Panc1 (cell line): ENCODE results near the gene LDLRAP1. TPM values are rescaled to one million over a fixed set of nuclear protein-coding genes. Genes with fewer than 3 reads are reported as not detected.

Source experiments
- ATAC-seq: fragments of 200-7000 bp; cut with Tn5 transposase; 2 replicates; pipeline ENCODE4 v1.9.1; 2020; ENCODE audit warnings: mild to moderate bottlenecking, moderate library complexity
- BruUV-seq: library from RNA; stranded (reverse); fragments of 400-500 nt; replicated peaks from 2 replicates; lab custom pipeline; 2021; lab: Mats Ljungman, UMichigan
- CTCF ChIA-PET: fragments of 300-600 bp; sonication (Branson Sonifier 250); formaldehyde crosslinking; loops from one replicate; lab custom pipeline; 2022; ENCODE audit warnings: antibody characterized with exemption; lab: Charles Lee
- POLR2A ChIA-PET: fragments of 300-600 bp; sonication (Branson Sonifier 250); formaldehyde crosslinking; loops from one replicate; lab custom pipeline; 2022; ENCODE audit warnings: antibody characterized with exemption; lab: Charles Lee
- DNase-seq: peaks from one replicate; pipeline ENCODE4 v3.0.0-alpha.2; 2010; ENCODE audit warnings: low read depth, low spot score
- H3K27ac ChIP-seq: 2 replicates; pipeline ENCODE4 v1.5.1; 2011; ENCODE audit warnings: mild to moderate bottlenecking, low read length, inconsistent platforms
- H3K27me3 ChIP-seq: fragments of 200-500 bp; sonication (Bioruptor generic); 2 replicates; pipeline ENCODE4 v1.6.0; 2014; ENCODE audit warnings: low read length, inconsistent platforms; ENCODE audit not compliant: control insufficient read depth, insufficient read depth
- H3K36me3 ChIP-seq: fragments of 200-500 bp; sonication (Bioruptor generic); 2 replicates; pipeline ENCODE4 v1.5.1; 2014; ENCODE audit warnings: inconsistent platforms, mild to moderate bottlenecking, low read length, moderate library complexity; ENCODE audit not compliant: control insufficient read depth, insufficient read depth
- H3K4me1 ChIP-seq: 2 replicates; pipeline ENCODE4 v1.5.1; 2011; ENCODE audit warnings: inconsistent platforms, mild to moderate bottlenecking, low read length, moderate library complexity; ENCODE audit not compliant: control insufficient read depth, insufficient read depth
- H3K4me3 ChIP-seq, 2 experiments: 2 replicates each; pipeline ENCODE4 v1.5.1; 2011 to 2012; ENCODE audit warnings: low read depth in 2 of 2, low read length in 2 of 2, mild to moderate bottlenecking in 2 of 2, inconsistent platforms in 1 of 2, moderate library complexity in 1 of 2
- H3K9me3 ChIP-seq: fragments of 200-500 bp; sonication (Bioruptor generic); 2 replicates; pipeline ENCODE4 v1.5.1; 2014; ENCODE audit warnings: low read depth, mild to moderate bottlenecking, inconsistent platforms, low read length, moderate library complexity; ENCODE audit not compliant: control insufficient read depth, insufficient read depth
- POLR2AphosphoS5 ChIP-seq: IDR thresholded peaks from 2 replicates; pipeline ENCODE4 v1.6.1; 2012; ENCODE audit warnings: mild to moderate bottlenecking, low read depth, low read length, moderate library complexity
- SIN3A ChIP-seq: IDR thresholded peaks from 2 replicates; pipeline ENCODE4 v1.6.1; 2012; ENCODE audit warnings: low read depth, mild to moderate bottlenecking, low read length, moderate library complexity, borderline replicate concordance; ENCODE audit not compliant: insufficient read depth
- TCF7L2 ChIP-seq: IDR thresholded peaks from 2 replicates; pipeline ENCODE4 v1.6.1; 2011; ENCODE audit warnings: mild to moderate bottlenecking, low read depth, low read length, inconsistent platforms
- in situ Hi-C: cut with HindIII; loops from 2 replicates; pipeline ENCODE4 v1.10.0; 2016; ENCODE audit warnings: low sequenced_read_pairs, low pct_unique_long_range_greater_than_20kb
- intact Hi-C: fragments of 100-400 bp; cut with micrococcal nuclease; formaldehyde crosslinking; loops from one replicate; pipeline ENCODE4 v1.10.0; 2022; ENCODE audit not compliant: unreplicated experiment
- total RNA-seq: library from RNA; stranded (reverse); gene quantifications from one replicate; pipeline ENCODE4 v1.2.1, GENCODE V29; 2021; ENCODE audit not compliant: unreplicated experiment
- TF ChIP-seq, protein P1 (sequence below): fragments of 450-650 bp; IDR thresholded peaks from 2 replicates; pipeline ENCODE4 v1.5.1; 2017; ENCODE audit warnings: mild to moderate bottlenecking
- TF ChIP-seq, protein P2 (sequence below), 2 experiments: IDR thresholded peaks; 2 replicates each; pipeline ENCODE4 v1.6.1; 2011 to 2012; ENCODE audit warnings: low read depth in 2 of 2, control low read depth in 1 of 2, low read length in 1 of 2, mild to moderate bottlenecking in 1 of 2, moderate library complexity in 1 of 2; ENCODE audit not compliant: insufficient read depth in 1 of 2

Gene LDLRAP1
- total RNA-seq, 1 experiment from 2014 or later = 23.1 TPM

DNA sequence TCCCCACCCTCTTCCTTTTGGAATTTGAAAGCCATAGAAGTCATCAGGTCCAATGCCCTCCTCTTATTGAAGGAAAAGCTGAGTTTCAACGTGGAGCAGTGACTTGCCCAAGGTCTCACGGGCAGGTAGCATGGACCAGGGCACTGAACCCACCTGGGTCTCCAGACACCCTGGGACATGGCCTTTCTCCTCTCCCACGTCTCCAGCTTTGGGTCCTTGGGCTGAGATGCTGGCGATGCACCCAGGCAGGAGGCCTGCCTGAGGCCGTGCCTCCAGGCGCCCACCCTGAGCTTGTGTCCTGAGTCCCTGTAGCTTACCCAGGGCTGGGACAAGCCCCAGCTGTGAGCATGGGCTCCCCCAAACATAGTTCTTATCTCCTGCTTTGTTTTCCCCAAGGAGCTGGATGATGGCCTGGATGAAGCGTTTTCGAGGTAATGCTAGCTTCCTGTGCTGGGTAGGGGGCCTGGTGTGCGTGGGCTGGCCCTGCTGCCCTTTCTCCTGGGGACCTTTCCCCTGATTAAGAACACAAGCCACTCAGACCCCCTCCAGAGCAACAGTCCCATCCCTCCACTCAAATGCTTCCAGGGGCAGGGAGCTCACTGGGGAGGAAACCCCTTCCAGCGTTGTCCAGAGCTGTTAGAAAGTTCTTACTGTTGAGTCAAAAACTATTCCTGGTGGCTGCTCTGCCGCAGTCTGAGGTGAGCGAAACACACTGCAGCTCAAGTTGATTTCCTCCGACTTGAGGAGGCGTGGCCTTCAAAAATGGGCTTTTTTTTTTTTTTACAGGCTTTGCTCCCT lies 21.6 kb downstream of the LDLRAP1 start:
- H3K4me1 ChIP-seq = peaks cover 14% of the 10 kb centered on the region
- POLR2A ChIA-PET = no interaction called here
- H3K9me3 ChIP-seq = no peaks in the 10 kb centered on the region
- no peak overlapping the region for H3K27ac ChIP-seq
- no TSS peak for BruUV-seq
- DNase-seq (no peak), ATAC-seq (no peak)
- no peaks in the 10 kb centered on the region for H3K27me3 ChIP-seq
- no peak overlapping the region for H3K4me3 ChIP-seq
- no peaks in the 10 kb centered on the region for H3K36me3 ChIP-seq
- intact Hi-C loops (no loop called here), in situ Hi-C loops (no loop called here)
- CTCF ChIA-PET = interaction anchor here (0.6 kb wide), 2 partner anchors 20 to 103 kb away, joined by 3 to 6 read pairs; no protein-coding TSS in a partner anchor
- TF ChIP-seq, protein P1, sequence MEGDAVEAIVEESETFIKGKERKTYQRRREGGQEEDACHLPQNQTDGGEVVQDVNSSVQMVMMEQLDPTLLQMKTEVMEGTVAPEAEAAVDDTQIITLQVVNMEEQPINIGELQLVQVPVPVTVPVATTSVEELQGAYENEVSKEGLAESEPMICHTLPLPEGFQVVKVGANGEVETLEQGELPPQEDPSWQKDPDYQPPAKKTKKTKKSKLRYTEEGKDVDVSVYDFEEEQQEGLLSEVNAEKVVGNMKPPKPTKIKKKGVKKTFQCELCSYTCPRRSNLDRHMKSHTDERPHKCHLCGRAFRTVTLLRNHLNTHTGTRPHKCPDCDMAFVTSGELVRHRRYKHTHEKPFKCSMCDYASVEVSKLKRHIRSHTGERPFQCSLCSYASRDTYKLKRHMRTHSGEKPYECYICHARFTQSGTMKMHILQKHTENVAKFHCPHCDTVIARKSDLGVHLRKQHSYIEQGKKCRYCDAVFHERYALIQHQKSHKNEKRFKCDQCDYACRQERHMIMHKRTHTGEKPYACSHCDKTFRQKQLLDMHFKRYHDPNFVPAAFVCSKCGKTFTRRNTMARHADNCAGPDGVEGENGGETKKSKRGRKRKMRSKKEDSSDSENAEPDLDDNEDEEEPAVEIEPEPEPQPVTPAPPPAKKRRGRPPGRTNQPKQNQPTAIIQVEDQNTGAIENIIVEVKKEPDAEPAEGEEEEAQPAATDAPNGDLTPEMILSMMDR = no peak
- TF ChIP-seq, protein P2, sequence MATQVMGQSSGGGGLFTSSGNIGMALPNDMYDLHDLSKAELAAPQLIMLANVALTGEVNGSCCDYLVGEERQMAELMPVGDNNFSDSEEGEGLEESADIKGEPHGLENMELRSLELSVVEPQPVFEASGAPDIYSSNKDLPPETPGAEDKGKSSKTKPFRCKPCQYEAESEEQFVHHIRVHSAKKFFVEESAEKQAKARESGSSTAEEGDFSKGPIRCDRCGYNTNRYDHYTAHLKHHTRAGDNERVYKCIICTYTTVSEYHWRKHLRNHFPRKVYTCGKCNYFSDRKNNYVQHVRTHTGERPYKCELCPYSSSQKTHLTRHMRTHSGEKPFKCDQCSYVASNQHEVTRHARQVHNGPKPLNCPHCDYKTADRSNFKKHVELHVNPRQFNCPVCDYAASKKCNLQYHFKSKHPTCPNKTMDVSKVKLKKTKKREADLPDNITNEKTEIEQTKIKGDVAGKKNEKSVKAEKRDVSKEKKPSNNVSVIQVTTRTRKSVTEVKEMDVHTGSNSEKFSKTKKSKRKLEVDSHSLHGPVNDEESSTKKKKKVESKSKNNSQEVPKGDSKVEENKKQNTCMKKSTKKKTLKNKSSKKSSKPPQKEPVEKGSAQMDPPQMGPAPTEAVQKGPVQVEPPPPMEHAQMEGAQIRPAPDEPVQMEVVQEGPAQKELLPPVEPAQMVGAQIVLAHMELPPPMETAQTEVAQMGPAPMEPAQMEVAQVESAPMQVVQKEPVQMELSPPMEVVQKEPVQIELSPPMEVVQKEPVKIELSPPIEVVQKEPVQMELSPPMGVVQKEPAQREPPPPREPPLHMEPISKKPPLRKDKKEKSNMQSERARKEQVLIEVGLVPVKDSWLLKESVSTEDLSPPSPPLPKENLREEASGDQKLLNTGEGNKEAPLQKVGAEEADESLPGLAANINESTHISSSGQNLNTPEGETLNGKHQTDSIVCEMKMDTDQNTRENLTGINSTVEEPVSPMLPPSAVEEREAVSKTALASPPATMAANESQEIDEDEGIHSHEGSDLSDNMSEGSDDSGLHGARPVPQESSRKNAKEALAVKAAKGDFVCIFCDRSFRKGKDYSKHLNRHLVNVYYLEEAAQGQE (IDR thresholded peaks at IDR 0.05; ENCODE audit: insufficient read depth in 1 of 2, low read depth in 2 of 2, low read length in 1 of 2) = no peak
- TF ChIP-seq SIN3A (no peak), TCF7L2 (no peak), POLR2AphosphoS5 (no peak)

DNA sequence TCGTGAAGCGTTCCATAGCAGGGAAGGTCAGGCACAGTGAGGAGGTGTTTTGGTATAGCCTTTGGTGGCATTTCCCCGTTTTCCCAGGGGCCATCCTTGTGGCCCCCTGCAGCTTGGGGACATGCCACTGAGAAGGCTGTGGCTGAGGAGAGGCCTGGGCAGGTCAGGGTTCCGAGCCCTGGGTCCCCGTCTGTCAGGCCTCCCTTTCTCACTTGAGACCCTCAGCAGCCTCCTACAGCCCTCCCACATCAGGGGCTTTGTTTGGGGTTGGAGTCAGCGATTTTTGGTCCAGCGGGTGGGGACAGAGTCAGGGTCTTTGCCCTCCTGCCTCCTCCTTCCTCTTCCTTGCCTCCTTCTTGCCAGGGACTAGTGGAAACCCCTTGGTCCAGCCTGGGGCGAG lies 22.2 kb downstream of the LDLRAP1 start:
- in situ Hi-C loops = no loop called here
- ATAC-seq (no peak), DNase-seq (no peak)
- no peak overlapping the region for H3K27ac ChIP-seq
- ChIA-PET CTCF (no interaction called here), POLR2A (no interaction called here)
- H3K4me1 ChIP-seq = peaks cover 14% of the 10 kb centered on the region
- intact Hi-C loops = no loop called here
- H3K4me3 ChIP-seq = no peak overlapping the region
- no peaks in the 10 kb centered on the region for H3K36me3 ChIP-seq
- H3K9me3 ChIP-seq = no peaks in the 10 kb centered on the region
- TF ChIP-seq, protein P2 (IDR thresholded peaks at IDR 0.05; ENCODE audit: insufficient read depth in 1 of 2, low read depth in 2 of 2, low read length in 1 of 2) = no peak
- TF ChIP-seq, protein P1 = no peak
- TF ChIP-seq POLR2AphosphoS5 (no peak), SIN3A (no peak), TCF7L2 (no peak)
- H3K27me3 ChIP-seq = no peaks in the 10 kb centered on the region
- BruUV-seq = no TSS peak
